Astrocyte (in vitro differentiated cells and primary cell): Measurements from ENCODE around the gene TMED6. TPM values are rescaled to one million over a fixed set of nuclear protein-coding genes. Genes with fewer than 3 reads are reported as not detected.

ENCODE experiments used
- DNase-seq: peaks from one replicate; pipeline ENCODE4 v3.0.0-alpha.2; 2010; ENCODE audit warnings: low read depth
- FAIRE-seq: peaks from 2 replicates; lab custom pipeline; 2011; peaks lifted over from hg19 to GRCh38; lab: Jason Lieb, UNC
- H2AFZ ChIP-seq: 2 replicates; pipeline ENCODE4 v1.6.0; 2012; ENCODE audit warnings: low read depth, low read length, inconsistent platforms
- H3K27ac ChIP-seq: 2 replicates; pipeline ENCODE4 v1.5.1; 2011; ENCODE audit warnings: low read depth, low read length, inconsistent platforms
- H3K27me3 ChIP-seq: 2 replicates; pipeline ENCODE4 v1.6.0; 2011; ENCODE audit warnings: low read length, inconsistent platforms; ENCODE audit not compliant: insufficient read depth
- H3K36me3 ChIP-seq: 2 replicates; pipeline ENCODE4 v1.5.1; 2011; ENCODE audit warnings: low read length, inconsistent platforms; ENCODE audit not compliant: insufficient read depth
- H3K4me1 ChIP-seq: 2 replicates; pipeline ENCODE4 v1.5.1; 2011; ENCODE audit warnings: low read length, inconsistent platforms; ENCODE audit not compliant: insufficient read depth
- H3K4me2 ChIP-seq: 2 replicates; pipeline ENCODE4 v1.6.0; 2012; ENCODE audit warnings: low read length, inconsistent platforms
- H3K4me3 ChIP-seq: 2 replicates; pipeline ENCODE4 v1.5.1; 2011; ENCODE audit warnings: low read depth, mild to moderate bottlenecking, low read length, inconsistent platforms; ENCODE audit not compliant: insufficient read depth
- H3K79me2 ChIP-seq: 2 replicates; pipeline ENCODE4 v1.6.0; 2012; ENCODE audit warnings: mild to moderate bottlenecking, low read length, inconsistent platforms; ENCODE audit not compliant: insufficient read depth
- H3K9ac ChIP-seq: 2 replicates; pipeline ENCODE4 v1.6.0; 2012; ENCODE audit warnings: mild to moderate bottlenecking, low read length, inconsistent platforms
- H3K9me3 ChIP-seq: 2 replicates; pipeline ENCODE4 v1.5.1; 2012; ENCODE audit warnings: low read depth, mild to moderate bottlenecking, low read length, inconsistent platforms; ENCODE audit not compliant: insufficient read depth
- H4K20me1 ChIP-seq: 2 replicates; pipeline ENCODE4 v1.6.0; 2012; ENCODE audit warnings: low read length, inconsistent platforms; ENCODE audit not compliant: insufficient read depth
- H3K27ac Mint-ChIP-seq: one replicate; pipeline ENCODE4 v1.8.0; 2021; ENCODE audit warnings: mild to moderate bottlenecking, mixed read lengths; ENCODE audit not compliant: unreplicated experiment
- H3K27me3 Mint-ChIP-seq: one replicate; pipeline ENCODE4 v1.8.0; 2021; ENCODE audit warnings: low read depth, mixed read lengths; ENCODE audit not compliant: unreplicated experiment
- H3K36me3 Mint-ChIP-seq: one replicate; pipeline ENCODE4 v1.8.0; 2021; ENCODE audit warnings: low read depth, mixed read lengths; ENCODE audit not compliant: unreplicated experiment
- H3K4me1 Mint-ChIP-seq: one replicate; pipeline ENCODE4 v1.8.0; 2021; ENCODE audit warnings: low read depth, mixed read lengths; ENCODE audit not compliant: unreplicated experiment
- H3K4me3 Mint-ChIP-seq: one replicate; pipeline ENCODE4 v1.8.0; 2021; ENCODE audit warnings: mild to moderate bottlenecking, moderate library complexity, mixed read lengths; ENCODE audit not compliant: unreplicated experiment
- H3K9me3 Mint-ChIP-seq: one replicate; pipeline ENCODE4 v1.8.0; 2021; ENCODE audit warnings: mild to moderate bottlenecking, mixed read lengths; ENCODE audit not compliant: unreplicated experiment
- CTCF ChIP-seq: IDR thresholded peaks from 2 replicates; pipeline ENCODE4 v1.5.1; 2011; ENCODE audit warnings: low read depth, mild to moderate bottlenecking, inconsistent platforms, low read length, moderate library complexity; ENCODE audit not compliant: insufficient read depth
- EZH2 ChIP-seq: IDR thresholded peaks from 2 replicates; pipeline ENCODE4 v1.6.1; 2012; ENCODE audit warnings: mild to moderate bottlenecking, low read length, inconsistent platforms; ENCODE audit not compliant: insufficient read depth
- total RNA-seq: library from RNA; stranded (reverse); gene quantifications from 2 replicates; pipeline ENCODE4 v1.2.1, GENCODE V29; 2021

Gene TMED6
- total RNA-seq, 1 donor from 2014 or later, result 0.64 TPM

DNA sequence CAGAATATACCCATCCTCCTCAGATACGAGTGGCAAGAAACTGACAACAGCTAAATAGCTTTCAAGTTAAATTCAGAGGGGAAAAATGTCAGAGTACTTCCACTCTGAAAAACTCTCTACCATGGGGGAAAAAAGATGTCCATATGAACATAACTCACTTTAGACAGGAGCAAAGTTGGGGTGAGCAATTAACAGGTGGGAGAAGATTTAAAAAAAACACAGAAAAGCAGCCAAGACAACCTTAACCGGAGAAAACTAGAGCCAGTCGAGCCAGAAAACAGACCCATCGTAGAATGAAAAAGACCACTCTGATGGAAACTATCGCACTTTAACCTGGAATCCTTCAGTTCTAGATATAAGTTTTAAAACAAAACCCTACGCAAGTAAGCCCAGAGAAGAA lies 33.4 kb upstream of the TMED6 start:
- Mint-ChIP-seq H3K4me3 (peak overlapping the region; percentile 93), H3K27me3 (no peaks in the 10 kb centered on the region), H3K27ac (peak overlapping the region; percentile 60), H3K4me1 (peaks cover 12% of the 10 kb centered on the region), H3K36me3 (peaks cover 5% of the 10 kb centered on the region), H3K9me3 (no peaks in the 10 kb centered on the region)
- H3K27me3 ChIP-seq, result no peaks in the 10 kb centered on the region
- peaks cover 50% of the 10 kb centered on the region for H3K79me2 ChIP-seq
- peaks cover 6% of the 10 kb centered on the region for H4K20me1 ChIP-seq
- no peaks in the 10 kb centered on the region for H3K4me1 ChIP-seq
- H3K9me3 ChIP-seq, result no peaks in the 10 kb centered on the region
- FAIRE-seq (no peak), DNase-seq (no peak)
- TF ChIP-seq CTCF (no peak), EZH2 (no peak)
- H2AFZ ChIP-seq, result peak overlapping the region; percentile 58
- peaks cover 21% of the 10 kb centered on the region for H3K36me3 ChIP-seq
- H3K27ac ChIP-seq, result peak overlapping the region; percentile 66
- H3K9ac ChIP-seq, result peak overlapping the region; percentile 95
- H3K4me2 ChIP-seq, result peak overlapping the region; percentile 95
- H3K4me3 ChIP-seq, result peak overlapping the region; percentile 89

DNA sequence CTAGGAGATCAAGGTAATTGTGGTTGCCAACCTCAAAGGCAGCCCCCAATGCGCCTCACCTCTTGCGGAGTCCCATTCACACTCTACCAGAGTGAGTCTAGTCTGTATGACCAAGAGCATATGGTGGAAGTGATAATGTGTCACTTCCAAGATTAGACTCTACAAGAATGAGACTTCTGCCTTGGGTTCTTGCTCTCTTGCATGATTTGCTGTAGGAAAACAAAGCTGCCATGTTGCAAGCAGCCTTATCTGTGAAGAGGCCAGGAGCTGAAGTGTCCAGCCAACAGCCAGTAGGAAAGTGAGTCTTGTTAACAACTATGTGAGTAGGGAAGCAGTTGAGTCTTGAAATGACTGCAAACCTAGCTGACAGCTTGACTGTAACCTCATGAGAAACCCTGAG lies 30.8 kb upstream of the TMED6 start:
- H4K20me1 ChIP-seq, result peaks cover 9% of the 10 kb centered on the region
- H3K9me3 ChIP-seq, result no peaks in the 10 kb centered on the region
- no peak overlapping the region for H3K4me3 ChIP-seq
- peaks cover 6% of the 10 kb centered on the region for H3K36me3 Mint-ChIP-seq
- no peak overlapping the region for H3K27ac ChIP-seq
- no peaks in the 10 kb centered on the region for H3K4me1 ChIP-seq
- H3K79me2 ChIP-seq, result peaks cover 50% of the 10 kb centered on the region
- H3K36me3 ChIP-seq, result peaks cover 21% of the 10 kb centered on the region
- TF ChIP-seq EZH2, result no peak
- TF ChIP-seq CTCF, result no peak
- no peak overlapping the region for H3K9ac ChIP-seq
- FAIRE-seq (no peak), DNase-seq (no peak)
- no peak overlapping the region for H3K4me2 ChIP-seq
- H2AFZ ChIP-seq, result no peak overlapping the region
- H3K4me3 Mint-ChIP-seq, result no peak overlapping the region
- H3K27me3 ChIP-seq, result no peaks in the 10 kb centered on the region
- H3K4me1 Mint-ChIP-seq, result peaks cover 12% of the 10 kb centered on the region
- no peak overlapping the region for H3K27ac Mint-ChIP-seq
- H3K9me3 Mint-ChIP-seq, result no peaks in the 10 kb centered on the region
- H3K27me3 Mint-ChIP-seq, result no peaks in the 10 kb centered on the region

GRCh38 chr16:69381231-69381630 lies 29.6 kb upstream of the TMED6 start:
- Histone ChIP-seq H3K9ac (no peak overlapping the region), H3K36me3 (peaks cover 21% of the 10 kb centered on the region), H3K9me3 (no peaks in the 10 kb centered on the region), H3K4me3 (no peak overlapping the region), H3K4me1 (no peaks in the 10 kb centered on the region), H2AFZ (no peak overlapping the region), H3K27ac (no peak overlapping the region), H3K4me2 (no peak overlapping the region), H3K27me3 (no peaks in the 10 kb centered on the region), H4K20me1 (peaks cover 9% of the 10 kb centered on the region), H3K79me2 (peaks cover 50% of the 10 kb centered on the region)
- peaks cover 12% of the 10 kb centered on the region for H3K4me1 Mint-ChIP-seq
- H3K4me3 Mint-ChIP-seq, result no peak overlapping the region
- FAIRE-seq (no peak), DNase-seq (no peak)
- no peak for TF ChIP-seq EZH2
- no peak overlapping the region for H3K27ac Mint-ChIP-seq
- peaks cover 6% of the 10 kb centered on the region for H3K36me3 Mint-ChIP-seq
- H3K27me3 Mint-ChIP-seq, result no peaks in the 10 kb centered on the region
- no peaks in the 10 kb centered on the region for H3K9me3 Mint-ChIP-seq
